HepG2 (cell line): ENCODE data around the gene PSMB3. TPM values are rescaled to one million over a fixed set of nuclear protein-coding genes. Genes with fewer than 3 reads are reported as not detected.

ENCODE experiments used
- ARID2 ChIP-seq: sonication (generic); formaldehyde crosslinking; IDR thresholded peaks from 2 replicates; pipeline ENCODE4 v1.8.1; 2022; ENCODE audit warnings: mild to moderate bottlenecking, missing genetic modification reagents, borderline replicate concordance
- BCL6 ChIP-seq: IDR thresholded peaks from 2 replicates; pipeline ENCODE4 v1.6.1; 2016; ENCODE audit warnings: missing genetic modification reagents, missing compliant biosample characterization
- CENPT ChIP-seq: sonication (generic); formaldehyde crosslinking; IDR thresholded peaks from 2 replicates; pipeline ENCODE4 v1.8.0; 2022; ENCODE audit warnings: low read depth, mild to moderate bottlenecking, moderate library complexity, missing genetic modification reagents
- FOXC1 ChIP-seq: sonication (generic); formaldehyde crosslinking; IDR thresholded peaks from 2 replicates; pipeline ENCODE4 v1.8.0; 2022; ENCODE audit warnings: mild to moderate bottlenecking, missing genetic modification reagents, borderline replicate concordance
- FOXP1 ChIP-seq, 2 experiments: fragments of 450-650 bp in 1 of 2; IDR thresholded peaks; 2 replicates each; pipeline ENCODE4 v1.6.1; 2017 to 2018; ENCODE audit warnings: antibody characterized with exemption in 1 of 2
- HMGXB4 ChIP-seq, 2 experiments: sonication (generic) in 1 of 2; formaldehyde crosslinking in 1 of 2; IDR thresholded peaks; 2 replicates each; pipeline versions ENCODE4 v1.4.0 to v1.6.1; 2018 to 2020; ENCODE audit warnings: missing genetic modification reagents in 2 of 2, borderline replicate concordance in 1 of 2, low read depth in 1 of 2, mild to moderate bottlenecking in 1 of 2, missing biosample characterization in 1 of 2
- JDP2 ChIP-seq: sonication (generic); formaldehyde crosslinking; IDR thresholded peaks from 2 replicates; pipeline ENCODE4 v1.8.1; 2022; ENCODE audit warnings: missing genetic modification reagents, borderline replicate concordance
- KDM4B ChIP-seq: sonication (generic); formaldehyde crosslinking; IDR thresholded peaks from 2 replicates; pipeline ENCODE4 v1.4.0; 2020; ENCODE audit warnings: missing genetic modification reagents
- MEIS2 ChIP-seq: sonication (generic); formaldehyde crosslinking; IDR thresholded peaks from 2 replicates; pipeline ENCODE4 v1.9.0; 2021; ENCODE audit warnings: mild to moderate bottlenecking, missing genetic modification reagents
- MZF1 ChIP-seq: sonication (generic); formaldehyde crosslinking; IDR thresholded peaks from 2 replicates; pipeline ENCODE4 v1.8.1; 2023; ENCODE audit warnings: mild to moderate bottlenecking, missing genetic modification reagents, borderline replicate concordance
- PHB2 ChIP-seq: fragments of 450-650 bp; IDR thresholded peaks from 2 replicates; pipeline ENCODE4 v1.6.1; 2018; ENCODE audit not compliant: partially characterized antibody
- RBAK ChIP-seq: sonication (generic); formaldehyde crosslinking; IDR thresholded peaks from 2 replicates; pipeline ENCODE4 v1.5.1; 2020; ENCODE audit warnings: mild to moderate bottlenecking, missing genetic modification reagents
- RFX1 ChIP-seq: fragments of 450-650 bp; IDR thresholded peaks from 2 replicates; pipeline ENCODE4 v1.6.1; 2017
- SCMH1 ChIP-seq: sonication (generic); formaldehyde crosslinking; IDR thresholded peaks from 2 replicates; pipeline ENCODE4 v1.9.0; 2021; ENCODE audit warnings: missing genetic modification reagents, mild to moderate bottlenecking, borderline replicate concordance
- TMF1 ChIP-seq: sonication (generic); formaldehyde crosslinking; IDR thresholded peaks from 2 replicates; pipeline ENCODE4 v1.8.1; 2022; ENCODE audit warnings: low read depth, missing genetic modification reagents
- ZIK1 ChIP-seq: sonication (generic); formaldehyde crosslinking; IDR thresholded peaks from 2 replicates; pipeline ENCODE4 v1.5.0; 2020; ENCODE audit warnings: mild to moderate bottlenecking, low read depth, missing genetic modification reagents, borderline replicate concordance
- ZNF430 ChIP-seq: sonication (generic); formaldehyde crosslinking; IDR thresholded peaks from 2 replicates; pipeline ENCODE4 v1.9.0; 2021; ENCODE audit warnings: mild to moderate bottlenecking, missing genetic modification reagents
- ZNF577 ChIP-seq: sonication (generic); formaldehyde crosslinking; IDR thresholded peaks from 2 replicates; pipeline ENCODE4 v1.4.0; 2020; ENCODE audit warnings: mild to moderate bottlenecking, low read depth, missing genetic modification reagents, borderline replicate concordance
- ZNF652 ChIP-seq: IDR thresholded peaks from 2 replicates; pipeline ENCODE4 v1.6.1; 2016; ENCODE audit warnings: low read depth, borderline replicate concordance
- ZNF710 ChIP-seq: sonication (generic); formaldehyde crosslinking; IDR thresholded peaks from 2 replicates; pipeline ENCODE4 v1.5.0; 2020; ENCODE audit warnings: mild to moderate bottlenecking, missing genetic modification reagents, borderline replicate concordance
- ZNF770 ChIP-seq: sonication (generic); formaldehyde crosslinking; IDR thresholded peaks from 2 replicates; pipeline ENCODE4 v1.5.0; 2020; ENCODE audit warnings: mild to moderate bottlenecking, missing genetic modification reagents
- ZUFSP ChIP-seq: sonication (generic); formaldehyde crosslinking; IDR thresholded peaks from 2 replicates; pipeline ENCODE4 v1.9.0; 2021; ENCODE audit warnings: missing genetic modification reagents, mild to moderate bottlenecking, borderline replicate concordance
- polyA plus RNA-seq, 8 experiments: library from polyadenylated mRNA; depleted of rRNA in 3 of 8; stranded (reverse) in 7 of 8; unstranded in 1 of 8; fragments of >200 nt; fragmentation: Illumina TruSeq in 4 of 8; extraction: Trizol in 4 of 8; gene quantifications; 2 replicates each; pipeline versions ENCODE4 v1.2.1 to v1.2.3, GENCODE V29; 2011 to 2016; ENCODE audit warnings: low read depth in 4 of 8, missing spikeins in 1 of 8, mixed read lengths in 1 of 8; ENCODE audit not compliant: insufficient read depth in 1 of 8
- total RNA-seq, 5 experiments: library from RNA; depleted of rRNA; stranded (reverse); fragments of >200 nt; fragmentation: Illumina TruSeq; extraction: Trizol; gene quantifications; 2 replicates each; pipeline ENCODE4 v1.2.3, GENCODE V29; 2016; ENCODE audit warnings: low read depth in 1 of 5

PSMB3 gene
- total and polyA plus RNA-seq, 2 of the 13 experiments (the other 11 are each of a cell fraction or from before 2014, with no cell fraction given), result 366 to 517 TPM

- TF ChIP-seq MZF1 (CRISPR knock-in tag) (no peak), MEIS2 (CRISPR knock-in tag) (no peak), SCMH1 (CRISPR knock-in tag) (no peak), RBAK (CRISPR knock-in tag) (no peak), FOXC1 (peak; percentile 75; the same call in 1 of the 2 replicates), PHB2 (no peak), TMF1 (no peak), JDP2 (no peak), BCL6 (no peak), ARID2 (0 out of 2 replicates have a peak, but pooled peaks have one; percentile 52), ZIK1 (CRISPR knock-in tag) (no peak; the same call in 1 of the 2 replicates), KDM4B (CRISPR knock-in tag) (no peak), ZNF770 (CRISPR knock-in tag) (no peak), ZUFSP (CRISPR knock-in tag) (no peak), CENPT (CRISPR knock-in tag) (no peak), ZNF710 (CRISPR knock-in tag) (0 out of 2 replicates have a peak, but pooled peaks have one; percentile 36), FOXP1 (IDR thresholded peaks at IDR 0.05) (no peak), FOXP1 (CRISPR knock-in tag; IDR thresholded peaks at IDR 0.05) (peak; percentile 46), ZNF652 (no peak; the same call in 1 of the 2 replicates), ZNF430 (CRISPR knock-in tag) (peak; percentile 67; the same call in 1 of the 2 replicates), ZNF577 (CRISPR knock-in tag) (0 out of 2 replicates have a peak, but pooled peaks have one; percentile 64), HMGXB4 (CRISPR knock-in tag; IDR thresholded peaks at IDR 0.05; ENCODE audit: borderline replicate concordance in 1 of 2, low read depth in 1 of 2) (peak; percentile 39 to 71; a peak in 3 of 4 replicates), RFX1 (no peak)
These were observed 46.6 kb upstream of the PSMB3 start (continued) for GRCh38 chr17:38705803-38706504.
